GM19035 (cell line): Measurements from ENCODE around the gene PRICKLE1.

ENCODE experiments used
- ATAC-seq: cut with Tn5 transposase; IDR thresholded peaks from one replicate; pipeline ENCODE4 v1.9.1; 2021; ENCODE audit not compliant: unreplicated experiment

PRICKLE1 gene

GRCh38 chr12:42588524-42589464 is 752 bp downstream of the PRICKLE1 start:
- peak; percentile 31 for ATAC-seq

GRCh38 chr12:42587601-42588523 is 1.7 kb downstream of the PRICKLE1 start:
- ATAC-seq, result no peak

GRCh38 chr12:42586268-42586667 is 3.3 kb downstream of the PRICKLE1 start:
- ATAC-seq, result no peak

GRCh38 chr12:42585841-42586216 is 3.7 kb downstream of the PRICKLE1 start:
- ATAC-seq, result no peak

- ATAC-seq, result no peak
Measured at GRCh38 chr12:42585154-42585840, 4.2 kb downstream of the PRICKLE1 start.

- no peak for ATAC-seq
Measured at GRCh38 chr12:42584651-42585111, 4.9 kb downstream of the PRICKLE1 start.

- ATAC-seq, result no peak
Measured at GRCh38 chr12:42583016-42583415, 6.5 kb downstream of the PRICKLE1 start.

- ATAC-seq, result no peak
Measured at GRCh38 chr12:42582498-42582897, 7.0 kb downstream of the PRICKLE1 start.

- no peak for ATAC-seq
Measured at GRCh38 chr12:42582050-42582449, 7.5 kb downstream of the PRICKLE1 start.

GRCh38 chr12:42576374-42576773 is 13.2 kb downstream of the PRICKLE1 start:
- no peak for ATAC-seq

GRCh38 chr12:42575717-42576116 is 13.8 kb downstream of the PRICKLE1 start:
- ATAC-seq, result no peak

GRCh38 chr12:42574851-42575266 is 14.7 kb downstream of the PRICKLE1 start:
- no peak for ATAC-seq

GRCh38 chr12:42571327-42572009 is 18.1 kb downstream of the PRICKLE1 start:
- ATAC-seq, result no peak

- no peak for ATAC-seq
Measured at GRCh38 chr12:42570076-42570475, 19.5 kb downstream of the PRICKLE1 start.

GRCh38 chr12:42568952-42569915 is 20.3 kb downstream of the PRICKLE1 start:
- peak; percentile 63 for ATAC-seq

GRCh38 chr12:42565633-42566032 is 23.9 kb downstream of the PRICKLE1 start:
- no peak for ATAC-seq

- ATAC-seq, result no peak
Measured at GRCh38 chr12:42564996-42565395, 24.6 kb downstream of the PRICKLE1 start.

GRCh38 chr12:42564556-42564955 is 25.0 kb downstream of the PRICKLE1 start:
- ATAC-seq, result no peak

- ATAC-seq, result no peak
Measured at GRCh38 chr12:42560977-42561376, 28.6 kb downstream of the PRICKLE1 start.
